Activated CD4-positive, CD25-positive, alpha-beta regulatory T cell (primary cell): ENCODE measurements around the gene SYT12.
"Not testable (repeated sequence)": the region's sequence is repeated elsewhere in the genome, so short reads cannot be mapped to it uniquely, and the experiment has no call there.

Experiments
- DNase-seq, 4 experiments: peaks; one replicate each; lab custom pipeline; 2025; lab: John Stamatoyannopoulos, UW

Gene SYT12, protein sequence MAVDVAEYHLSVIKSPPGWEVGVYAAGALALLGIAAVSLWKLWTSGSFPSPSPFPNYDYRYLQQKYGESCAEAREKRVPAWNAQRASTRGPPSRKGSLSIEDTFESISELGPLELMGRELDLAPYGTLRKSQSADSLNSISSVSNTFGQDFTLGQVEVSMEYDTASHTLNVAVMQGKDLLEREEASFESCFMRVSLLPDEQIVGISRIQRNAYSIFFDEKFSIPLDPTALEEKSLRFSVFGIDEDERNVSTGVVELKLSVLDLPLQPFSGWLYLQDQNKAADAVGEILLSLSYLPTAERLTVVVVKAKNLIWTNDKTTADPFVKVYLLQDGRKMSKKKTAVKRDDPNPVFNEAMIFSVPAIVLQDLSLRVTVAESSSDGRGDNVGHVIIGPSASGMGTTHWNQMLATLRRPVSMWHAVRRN

GRCh38 chr11:67022961-67023956 lies at the start of gene SYT12:
TSS of gene SYT12 (plus strand) at chr11:67023134. CDS start at chr11:67030145, 7,011 bp downstream.
- DNase-seq, result no peak

- DNase-seq, result no peak
These were observed 48.9 kb upstream of the SYT12 start for GRCh38 chr11:66973956-66974580.

- no peak for DNase-seq
These were observed 48.1 kb upstream of the SYT12 start, which contains the start of gene C11orf86 for GRCh38 chr11:66974724-66975404. TSS of gene C11orf86 (plus strand) at chr11:66975304. CDS start at chr11:66975363, 59 bp downstream.

GRCh38 chr11:66975405-66976027 lies 47.4 kb upstream of the SYT12 start:
- DNase-seq, result no peak

GRCh38 chr11:66976028-66976467 lies 46.9 kb upstream of the SYT12 start:
- no peak for DNase-seq

- DNase-seq, result no peak
These were observed 46.0 kb upstream of the SYT12 start for GRCh38 chr11:66976925-66977324.

GRCh38 chr11:66978229-66978628 lies 44.7 kb upstream of the SYT12 start:
- DNase-seq, result no peak

- DNase-seq, result no peak
These were observed 44.2 kb upstream of the SYT12 start for GRCh38 chr11:66978717-66979116.

DNA sequence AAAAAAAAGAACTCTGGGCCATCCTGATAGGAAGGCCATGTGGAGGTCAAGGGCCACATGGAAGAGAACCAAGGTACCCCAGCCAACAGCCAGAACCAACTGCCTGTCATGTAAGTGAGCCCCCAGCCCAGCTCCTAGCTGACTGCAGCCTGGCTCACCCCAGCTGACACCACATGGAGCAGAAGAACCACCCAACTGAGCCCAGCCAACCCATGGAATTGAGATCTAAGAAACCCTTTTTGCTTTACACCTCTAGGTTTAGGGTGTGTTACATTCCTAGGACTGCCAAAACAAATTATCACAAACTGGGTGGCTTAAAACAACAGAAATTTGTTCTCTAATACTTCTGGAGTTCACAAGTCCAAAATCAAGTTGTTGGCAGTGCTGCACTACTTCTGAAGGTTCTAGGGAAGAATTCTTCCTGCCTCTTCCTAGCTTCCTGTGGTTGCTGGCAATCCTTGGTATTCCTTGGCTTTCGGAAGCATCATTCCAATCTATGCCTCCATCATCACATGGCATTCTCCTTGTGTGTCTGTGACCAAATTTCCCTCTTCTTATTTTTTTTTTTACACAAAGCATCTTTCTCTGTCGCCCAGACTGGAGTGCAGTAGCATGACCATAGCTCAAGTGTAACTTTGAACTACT lies 43.5 kb upstream of the SYT12 start:
- no peak for DNase-seq

DNA sequence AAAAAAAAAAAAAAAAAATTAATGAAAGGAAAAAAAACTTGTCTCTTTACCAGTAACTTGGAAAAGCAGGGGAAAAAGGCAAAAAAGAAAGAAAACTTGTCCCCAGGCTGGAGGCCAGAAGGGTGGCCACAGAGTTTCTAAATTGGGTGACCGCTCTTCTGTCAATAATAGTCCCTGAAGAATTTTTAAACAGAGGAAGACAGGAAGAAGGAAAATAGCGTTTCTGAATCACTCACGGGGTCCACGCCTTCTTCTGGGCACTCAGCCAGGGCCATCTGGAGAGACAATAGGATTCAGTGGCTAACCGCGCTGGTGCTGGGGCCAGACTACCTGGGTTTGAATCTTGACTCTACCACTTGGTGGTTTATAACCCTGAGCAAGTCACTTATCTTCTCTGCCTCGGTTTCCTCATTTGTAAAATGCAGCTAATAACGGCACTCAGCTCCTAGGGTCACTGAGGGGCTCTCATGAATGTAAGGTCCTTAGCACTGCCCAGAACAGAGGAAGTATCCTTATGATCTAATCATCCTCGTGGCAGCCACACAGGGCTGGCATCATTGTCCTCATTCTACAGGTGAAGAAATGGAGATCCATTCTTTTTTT lies 40.9 kb upstream of the SYT12 start:
- DNase-seq, result no peak

DNA sequence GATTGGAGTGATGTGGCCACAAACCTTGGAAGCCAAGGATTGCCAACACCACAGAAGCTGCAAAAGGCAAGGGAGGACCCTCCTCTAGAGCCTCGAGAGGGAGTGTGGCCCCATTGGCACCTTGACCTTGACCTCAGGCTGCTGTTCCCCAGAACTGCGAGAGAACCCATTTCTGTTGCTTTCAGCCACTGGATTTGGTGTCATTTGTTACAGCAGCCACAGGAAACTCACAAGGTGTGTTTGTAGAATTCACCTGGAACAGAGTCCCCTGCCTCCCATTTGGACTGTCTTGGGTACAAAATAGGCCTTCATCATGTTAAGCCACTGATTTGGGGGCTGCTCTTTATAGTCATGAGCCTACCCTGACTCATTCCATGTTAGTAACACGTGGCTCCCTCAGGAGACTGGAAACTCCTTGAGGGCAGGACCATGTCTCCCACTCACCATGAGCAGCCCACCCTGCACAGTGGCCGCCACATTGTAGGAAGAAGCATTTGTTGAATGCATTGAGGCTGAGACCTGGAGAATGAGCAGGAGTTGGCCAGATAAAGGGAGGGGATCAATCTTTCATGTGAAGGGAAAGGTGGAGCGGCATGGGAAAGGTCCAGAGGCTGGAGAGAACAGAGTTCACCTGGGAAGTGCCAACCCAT lies 39.5 kb upstream of the SYT12 start:
- DNase-seq, result no peak

DNA sequence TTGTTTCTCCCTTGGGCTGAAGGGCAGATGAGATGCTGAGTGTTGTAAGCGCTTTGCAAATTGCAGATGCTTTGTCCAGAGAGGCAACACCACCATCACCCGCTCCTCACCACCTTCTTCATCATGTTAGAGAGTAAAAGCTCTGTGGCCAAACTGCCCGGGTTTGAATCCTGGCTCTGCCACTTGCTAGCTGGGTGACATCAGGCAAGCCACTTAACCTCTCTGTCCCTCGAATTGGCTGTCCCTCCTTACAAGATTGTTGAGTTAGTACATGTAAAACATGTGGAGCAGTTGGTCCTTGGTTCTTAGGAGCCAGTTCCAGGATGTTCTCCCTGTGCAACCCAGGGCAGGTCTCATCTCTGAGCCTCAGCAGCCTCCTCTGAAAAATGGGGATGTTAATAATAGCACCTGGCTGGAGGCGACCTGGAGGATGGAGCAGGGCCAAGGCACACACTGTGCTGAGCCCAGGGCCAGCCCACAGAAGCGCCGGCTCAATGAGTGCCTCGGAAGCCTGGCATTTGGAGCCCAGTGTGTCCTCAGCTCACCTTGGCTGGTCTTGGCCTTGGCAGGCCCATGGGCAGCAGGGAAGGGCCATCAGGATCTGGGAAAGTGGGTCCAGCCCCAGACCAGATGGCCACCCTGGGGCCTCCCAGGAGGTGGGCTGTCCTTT lies 37.3 kb upstream of the SYT12 start:
- no peak for DNase-seq

GRCh38 chr11:66986178-66986545 lies 36.8 kb upstream of the SYT12 start:
- no peak for DNase-seq

DNA sequence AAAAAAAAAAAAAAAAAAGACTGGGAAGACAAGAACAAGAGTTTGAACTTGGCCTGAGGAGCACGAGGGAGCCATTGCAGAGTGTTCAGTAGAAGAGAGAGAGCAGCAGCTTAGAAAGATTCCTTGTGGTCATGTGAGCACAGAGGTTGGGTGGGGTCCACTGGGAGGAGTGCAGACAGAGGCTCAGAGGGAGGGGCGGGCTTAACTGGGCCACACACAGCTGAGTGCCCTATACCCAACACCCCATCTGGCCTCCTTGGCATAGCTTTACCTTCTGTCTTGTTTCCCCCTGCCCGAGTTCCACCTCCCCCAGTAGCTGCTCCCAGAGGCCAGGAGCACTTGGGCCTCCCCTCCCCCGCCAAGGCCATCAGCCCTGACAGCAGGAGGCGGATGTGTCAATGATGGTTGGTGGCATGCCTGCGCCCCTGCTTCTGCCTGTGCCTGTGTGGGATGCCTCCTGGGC lies 35.7 kb upstream of the SYT12 start:
- DNase-seq, result no peak

DNA sequence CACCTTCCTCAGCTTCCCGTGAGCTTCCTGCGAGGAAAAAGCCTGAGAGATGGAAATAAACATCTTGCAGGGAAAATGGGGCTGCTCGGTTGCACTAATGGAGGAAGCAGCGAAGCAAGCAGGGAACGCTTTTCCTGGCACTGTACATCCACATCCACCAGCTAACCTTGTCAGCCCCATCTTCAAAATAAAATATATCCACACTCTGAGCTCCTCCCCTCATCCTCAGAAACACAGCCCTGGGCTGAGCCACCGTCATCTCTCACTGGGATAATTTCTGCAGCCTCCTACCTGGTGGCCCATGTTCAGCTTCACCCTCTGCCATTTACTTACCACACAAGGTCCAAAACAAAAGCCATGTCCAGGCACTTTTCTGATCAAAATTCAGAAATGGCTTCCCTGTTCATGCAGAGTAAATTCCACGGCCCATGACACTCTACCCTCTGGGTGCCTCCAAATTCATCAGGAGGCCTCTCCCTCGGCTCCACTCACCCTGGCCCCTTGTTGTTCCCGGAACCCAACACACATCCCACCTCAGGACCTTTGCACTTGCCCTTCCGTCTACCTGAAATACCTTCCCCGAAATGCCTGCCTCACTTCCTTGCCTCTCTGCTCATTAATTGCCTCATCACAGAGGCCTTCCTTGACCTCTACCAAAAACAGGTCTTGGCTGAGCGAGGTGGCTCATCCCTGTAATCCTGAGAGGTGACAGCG lies 34.9 kb upstream of the SYT12 start:
- no peak for DNase-seq

GRCh38 chr11:66988741-66989140 lies 34.2 kb upstream of the SYT12 start:
- DNase-seq, result not testable (repeated sequence)

GRCh38 chr11:66989360-66989759 lies 33.6 kb upstream of the SYT12 start:
- DNase-seq, result not testable (repeated sequence)

DNA sequence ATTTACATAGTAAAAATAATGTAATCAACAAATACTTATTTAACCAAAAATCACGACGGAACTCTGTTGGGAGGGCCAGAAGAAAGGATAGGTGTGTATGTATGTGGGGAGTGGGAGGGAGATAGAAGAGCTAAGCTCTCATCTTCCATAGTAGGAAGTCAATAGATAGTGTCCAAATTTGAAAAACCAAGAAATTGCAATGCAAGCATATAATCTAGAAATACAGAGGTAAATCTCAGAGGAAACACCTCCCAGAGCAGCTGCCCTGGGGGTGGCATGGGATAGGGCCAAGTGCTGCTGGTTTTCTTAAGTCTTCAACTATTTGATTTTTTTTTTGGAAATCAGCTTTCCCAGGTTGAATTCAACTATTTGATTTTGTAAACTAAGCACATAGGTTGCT lies 30.9 kb upstream of the SYT12 start:
- no peak for DNase-seq
